ENCODE results near the gene KSR1. TPM values are rescaled to one million over a fixed set of nuclear protein-coding genes. Genes with fewer than 3 reads are reported as not detected.
A peak's percentile ranks its signal among the peaks of the same experiment; 100 is the strongest.

The KSR1 gene
- total and polyA plus RNA-seq, 2 of the 8 experiments (the other 6 are each of a cell fraction or from before 2014, with no cell fraction given), result 14.1 to 34.7 TPM

- Histone ChIP-seq H4K20me1 (replicated peaks in 1 of 2; ENCODE audit: control insufficient read depth in 1 of 2, insufficient read depth in 2 of 2, low read length in 2 of 2) (no peaks in the 10 kb centered on the region), H4K5ac (ENCODE audit: insufficient read length, low read depth, low read length) (no peak overlapping the region), H3K18ac (ENCODE audit: extremely low read depth, low read length) (0 out of 2 replicates have a peak overlapping the region, but pooled peaks have one; percentile 24), H3K4me3 (ENCODE audit: extremely low read depth in 1 of 4, insufficient read depth in 2 of 4, low read depth in 3 of 4, low read length in 4 of 4) (no peak overlapping the region), H3K4me1 (replicated peaks in 1 of 4; ENCODE audit: control insufficient read depth in 3 of 4, insufficient read depth in 4 of 4, low read length in 3 of 4) (peaks cover 7 to 30% (median 21%) of the 10 kb centered on the region in 4 experiments), H2AK5ac (ENCODE audit: low read depth, low read length) (no peak overlapping the region), H2BK20ac (ENCODE audit: low read length) (0 out of 2 replicates have a peak overlapping the region, but pooled peaks have one; percentile 9), H2BK5ac (ENCODE audit: low read depth, low read length) (no peak overlapping the region), H3K56ac (replicated peaks; ENCODE audit: insufficient read length, low read depth, low read length) (no peak overlapping the region), H3K23ac (ENCODE audit: insufficient read length) (no peak overlapping the region), H3K27ac (ENCODE audit: low read depth, low read length) (no peak overlapping the region; the same call in 1 of the 2 replicates), H3K79me1 (ENCODE audit: low read depth, low read length) (peaks cover 6% of the 10 kb centered on the region; the same call in 1 of the 2 replicates), H2BK120ac (replicated peaks; ENCODE audit: low read depth, low read length) (no peak overlapping the region), H4K8ac (ENCODE audit: extremely low read depth, insufficient read depth, low read length) (0 out of 2 replicates have a peak overlapping the region, but pooled peaks have one; percentile 60), H3K4ac (replicated peaks; ENCODE audit: insufficient read length, low read depth, low read length) (no peak overlapping the region), H2BK15ac (ENCODE audit: low read length) (peak overlapping the region; percentile 95; the same call in 1 of the 2 replicates), H4K91ac (replicated peaks; ENCODE audit: insufficient read length, low read length) (peak overlapping the region; percentile 2), H2BK12ac (ENCODE audit: low read depth, low read length) (peak overlapping the region; percentile 62), H3K4me2 (ENCODE audit: insufficient read depth in 1 of 2, low read depth in 2 of 2, low read length in 2 of 2) (no peak overlapping the region), H3K14ac (ENCODE audit: insufficient read length) (no peak overlapping the region), H2AFZ (ENCODE audit: low read length) (no peak overlapping the region), H3K23me2 (ENCODE audit: low read depth, low read length) (no peaks in the 10 kb centered on the region; the same call in 1 of the 2 replicates), H3K9me3 (ENCODE audit: insufficient read depth in 2 of 2, low read depth in 1 of 2, low read length in 1 of 2) (no peaks in the 10 kb centered on the region), H3K27me3 (replicated peaks in 1 of 4; ENCODE audit: control insufficient read depth in 3 of 4, extremely low read depth in 1 of 4, insufficient read depth in 3 of 4, low read length in 3 of 4) (no peaks in the 10 kb centered on the region), H3K79me2 (ENCODE audit: control insufficient read depth in 1 of 2, insufficient read depth in 2 of 2, low read length in 2 of 2) (peaks cover 0 to 67% of the 10 kb centered on the region in 2 experiments; a peak in 2 of 4 replicates), H3K9ac (replicated peaks in 1 of 4; ENCODE audit: extremely low read depth in 1 of 4, low read depth in 3 of 4, low read length in 3 of 4) (peak overlapping the region in 1 of 4 experiments; percentile 3; a peak in 1 of 7 replicates), H3K36me3 (ENCODE audit: control insufficient read depth in 2 of 4, insufficient read depth in 4 of 4, low read length in 3 of 4) (no peaks in the 10 kb centered on the region)
- FAIRE-seq (no peak), DNase-seq (ENCODE audit: low read depth in 1 of 2, low spot score in 2 of 2) (no peak)
- POLR2A ChIA-PET (ENCODE audit: partially characterized antibody), result interaction anchor here (0.6 kb wide), 1 partner anchor 38 kb away, joined by 3 read pairs; no protein-coding TSS in a partner anchor
- WGBS, 2 experiments (ENCODE audit: extremely low coverage in 1 of 2, insufficient coverage in 1 of 2, insufficient read length in 1 of 2, insufficient replicate concordance in 2 of 2, low coverage in 1 of 2, low lambda C conversion rate in 2 of 2, missing lambda C conversion rate in 1 of 2), result 88% methylated on average over 10 of the region's 10 CpGs; no CpG with 5 or more reads in 1 of the 2 experiments
- CTCF ChIA-PET (ENCODE audit: partially characterized antibody), result interaction anchor here (1.0 to 5.4 kb wide), 7 partner anchors 10 to 84 kb away, joined by 3 to 35 read pairs (median 4); no protein-coding TSS in a partner anchor
- no peak for TF ChIP-seq CHD1 (IDR thresholded peaks at IDR 0.05; ENCODE audit: low read depth, low read length)
- TF ChIP-seq KDM1A (IDR thresholded peaks at IDR 0.05; ENCODE audit: borderline replicate concordance, low read length), result no peak
- TF ChIP-seq FOSL1 (IDR thresholded peaks at IDR 0.05; ENCODE audit: insufficient read depth, low read depth, low read length), result no peak
- no peak for TF ChIP-seq SP2 (IDR thresholded peaks at IDR 0.05; ENCODE audit: low read length)
- no peak for TF ChIP-seq ATF2 (IDR thresholded peaks at IDR 0.05; ENCODE audit: low read length)
- TF ChIP-seq ATF3 (IDR thresholded peaks at IDR 0.05; ENCODE audit: insufficient read depth, low read depth, low read length), result no peak
- no peak for TF ChIP-seq TAF1 (IDR thresholded peaks at IDR 0.05; ENCODE audit: low read depth, low read length)
- no peak for TF ChIP-seq NANOG (IDR thresholded peaks at IDR 0.05; ENCODE audit: insufficient read depth, low read depth, low read length, poor library complexity, severe bottlenecking)
Measured at GRCh38 chr17:27511168-27511883, 55.1 kb downstream of the KSR1 start.

All from H1 (cell line).